Spleen (tissue), 11 donors: ENCODE measurements around the gene FKBP11. TPM values are rescaled to one million over a fixed set of nuclear protein-coding genes. Genes with fewer than 3 reads are reported as not detected.
"Not testable (repeated sequence)": the region's sequence is repeated elsewhere in the genome, so short reads cannot be mapped to it uniquely, and the experiment has no call there.

ENCODE experiments used
- DNase-seq: peaks from one replicate; pipeline ENCODE4 v3.0.0-alpha.2; 2020
- H3K27ac ChIP-seq, 8 donors: fragments of 200-600 bp; sonication (generic) in 7 of 8; 1 replicate in 4 of 8; 2 replicates in 4 of 8; pipeline versions ENCODE4 v1.5.0 to v1.8.0; 2016 to 2021; ENCODE audit warnings: inconsistent platforms in 4 of 8, mild to moderate bottlenecking in 4 of 8, moderate library complexity in 1 of 8
- H3K27me3 ChIP-seq, 7 donors: fragments of 200-600 bp; sonication (generic) in 6 of 7; replicated peaks in 1 of 7; 1 replicate in 4 of 7; 2 replicates in 3 of 7; pipeline versions ENCODE4 v1.5.0 to v1.8.0; 2016 to 2021; ENCODE audit warnings: inconsistent platforms in 3 of 7, mild to moderate bottlenecking in 1 of 7
- H3K36me3 ChIP-seq, 6 donors: fragments of 200-600 bp; sonication (generic) in 5 of 6; 1 replicate in 4 of 6; 2 replicates in 2 of 6; pipeline versions ENCODE4 v1.5.0 to v1.8.0; 2016 to 2021; ENCODE audit warnings: inconsistent platforms in 2 of 6
- H3K4me1 ChIP-seq, 6 donors: fragments of 200-600 bp; sonication (generic) in 5 of 6; 1 replicate in 3 of 6; 2 replicates in 3 of 6; pipeline versions ENCODE4 v1.5.0 to v1.8.0; 2016 to 2021; ENCODE audit warnings: inconsistent platforms in 3 of 6
- H3K4me3 ChIP-seq, 8 donors: fragments of 200-600 bp; sonication (generic) in 7 of 8; 1 replicate in 4 of 8; 2 replicates in 4 of 8; pipeline versions ENCODE4 v1.5.0 to v1.8.0; 2016 to 2021; ENCODE audit warnings: inconsistent platforms in 4 of 8, mild to moderate bottlenecking in 4 of 8, moderate library complexity in 2 of 8
- H3K9me3 ChIP-seq, 8 donors: fragments of 200-600 bp; sonication (generic) in 7 of 8; 1 replicate in 4 of 8; 2 replicates in 4 of 8; pipeline versions ENCODE4 v1.5.0 to v1.8.0; 2016 to 2021; ENCODE audit warnings: inconsistent platforms in 4 of 8
- POLR2A ChIP-seq, 3 donors: fragments of 450-650 bp; IDR thresholded peaks; one replicate each; pipeline ENCODE4 v1.5.1; 2017; ENCODE audit warnings: antibody characterized with exemption in 3 of 3, mild to moderate bottlenecking in 1 of 3
- POLR2AphosphoS5 ChIP-seq, 3 donors: sonication (generic); formaldehyde crosslinking; IDR thresholded peaks; one replicate each; pipeline ENCODE4 v1.5.1; 2017; ENCODE audit warnings: antibody characterized with exemption in 3 of 3
- WGBS, 5 donors: extraction: QIAGEN DNeasy Blood & Tissue Kit in 3 of 5; methylation state at CpG; one replicate each; pipeline versions ENCODE4 v1.1.5 to v1.1.7; 2013 to 2018; 5-methylcytosine and 5-hydroxymethylcytosine counted together
- intact Hi-C: fragments of 100-400 bp; cut with DNase I; formaldehyde crosslinking; loops from one replicate; pipeline ENCODE4 v1.15.0; 2023; ENCODE audit warnings: low total_unique reads
- polyA plus RNA-seq, 3 donors: library from polyadenylated mRNA; stranded (reverse); fragments of 200-250 nt; gene quantifications; one replicate each; pipeline ENCODE4 v1.2.1, GENCODE V29; 2013
- total RNA-seq, 7 donors: library from RNA; depleted of rRNA in 3 of 7; stranded (reverse); fragments of >200 nt in 3 of 7; fragmentation: NEBNext Ultra II Directional in 4 of 7; extraction: Animal tissue kit (Norgen Biotek cat#: 25700) in 4 of 7; gene quantifications; one replicate each; pipeline versions ENCODE4 v1.1.0 to v1.2.1, GENCODE V29; 2016 to 2021
- TF ChIP-seq, protein P1 (sequence below), 11 experiments: fragments of 200-600 bp in 7 of 11; fragments of 450-650 bp in 4 of 11; sonication (generic) in 4 of 11; IDR thresholded peaks in 8 of 11; conservative IDR thresholded peaks in 3 of 11; 1 replicate in 7 of 11; 2 replicates in 4 of 11; pipeline versions ENCODE4 v1.4.0 to v1.8.0; 2016 to 2021; ENCODE audit warnings: antibody characterized with exemption in 11 of 11, inconsistent platforms in 4 of 11, mild to moderate bottlenecking in 1 of 11
- donor health status: healthy with polysubstance abuse.
- donor health status: DM: no; HTN: no; CAD: no; lungs with moderate emphysema.
- donor health status: DM: no; HTN: no; CAD: no.
- donor health status: Bipolar disorder and iron deficiency.
- donor health status: healthy.
- donor health status: DM: no; HTN: no; CAD: no.
- donor health status: DM: yes; HTN: yes; CAD: no.

FKBP11 gene
- total and polyA plus RNA-seq, 10 donors: 27.8 to 73.8 (median 42.7) TPM

DNA sequence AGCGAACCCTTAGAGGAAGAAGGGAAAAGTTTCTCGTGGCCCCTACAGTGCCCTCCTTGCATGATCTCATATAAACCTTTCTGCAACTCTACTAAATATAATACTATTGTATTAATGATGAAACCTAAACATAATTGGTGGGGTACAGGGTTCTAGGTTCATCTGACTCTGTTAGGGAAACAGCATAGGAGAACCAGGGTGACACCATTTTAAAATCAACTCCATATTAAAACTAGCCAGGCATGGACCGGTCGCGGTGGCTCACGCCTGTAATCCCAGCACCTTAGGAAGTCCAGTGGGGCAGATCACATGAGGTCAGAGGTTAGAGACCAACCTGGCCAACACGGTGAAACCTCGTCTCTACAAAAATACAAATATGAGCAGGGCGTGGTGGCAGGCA, 44.6 kb downstream of the FKBP11 start:
- TF ChIP-seq, protein P1, sequence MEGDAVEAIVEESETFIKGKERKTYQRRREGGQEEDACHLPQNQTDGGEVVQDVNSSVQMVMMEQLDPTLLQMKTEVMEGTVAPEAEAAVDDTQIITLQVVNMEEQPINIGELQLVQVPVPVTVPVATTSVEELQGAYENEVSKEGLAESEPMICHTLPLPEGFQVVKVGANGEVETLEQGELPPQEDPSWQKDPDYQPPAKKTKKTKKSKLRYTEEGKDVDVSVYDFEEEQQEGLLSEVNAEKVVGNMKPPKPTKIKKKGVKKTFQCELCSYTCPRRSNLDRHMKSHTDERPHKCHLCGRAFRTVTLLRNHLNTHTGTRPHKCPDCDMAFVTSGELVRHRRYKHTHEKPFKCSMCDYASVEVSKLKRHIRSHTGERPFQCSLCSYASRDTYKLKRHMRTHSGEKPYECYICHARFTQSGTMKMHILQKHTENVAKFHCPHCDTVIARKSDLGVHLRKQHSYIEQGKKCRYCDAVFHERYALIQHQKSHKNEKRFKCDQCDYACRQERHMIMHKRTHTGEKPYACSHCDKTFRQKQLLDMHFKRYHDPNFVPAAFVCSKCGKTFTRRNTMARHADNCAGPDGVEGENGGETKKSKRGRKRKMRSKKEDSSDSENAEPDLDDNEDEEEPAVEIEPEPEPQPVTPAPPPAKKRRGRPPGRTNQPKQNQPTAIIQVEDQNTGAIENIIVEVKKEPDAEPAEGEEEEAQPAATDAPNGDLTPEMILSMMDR (IDR thresholded peaks at IDR 0.05 in 8 of 11, conservative IDR thresholded peaks at IDR 0.05 in 3 of 11): no peak
- TF ChIP-seq POLR2A (IDR thresholded peaks at IDR 0.05): no peak
- no peak for TF ChIP-seq POLR2AphosphoS5 (IDR thresholded peaks at IDR 0.05)
- H3K36me3 ChIP-seq: no peaks in the 10 kb centered on the region
- H3K9me3 ChIP-seq: no peaks in the 10 kb centered on the region
- WGBS, 5 donors: 82 to 88% (median 83%) methylated on average over 9 of the region's 9 CpGs
- peaks cover 0 to 49% (median 5%) of the 10 kb centered on the region in 7 donors for H3K27me3 ChIP-seq
- H3K27ac ChIP-seq: no peak overlapping the region
- H3K4me3 ChIP-seq: no peak overlapping the region
- peaks cover 0 to 12% (median 2%) of the 10 kb centered on the region in 6 donors for H3K4me1 ChIP-seq
- no peak for DNase-seq
- intact Hi-C loops: no loop called here

DNA sequence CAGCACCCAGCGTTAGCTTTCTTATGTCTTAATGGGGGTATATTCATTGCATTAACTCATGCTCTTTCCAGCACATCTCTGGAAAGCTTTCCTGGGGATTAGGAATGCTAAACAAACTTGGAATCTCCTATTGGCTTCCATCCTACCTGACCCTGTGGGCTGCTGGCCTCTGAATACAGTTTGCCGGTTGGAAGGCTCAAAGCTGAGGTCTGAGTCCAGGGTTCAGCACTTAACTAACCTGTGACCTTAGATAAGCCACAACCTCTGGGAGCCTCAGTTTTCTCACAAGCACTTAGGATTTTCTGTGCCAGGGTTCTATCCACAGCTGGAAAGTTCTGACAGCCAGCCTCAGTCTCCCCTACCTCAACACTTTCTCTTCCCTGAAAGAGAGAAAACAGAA, 46.7 kb downstream of the FKBP11 start:
- no peaks in the 10 kb centered on the region for H3K9me3 ChIP-seq
- no peak for DNase-seq
- 88 to 92% (median 90%) methylated on average over 2 of the region's 2 CpGs for WGBS, 5 donors
- intact Hi-C loops: no loop called here
- H3K27ac ChIP-seq: no peak overlapping the region
- no peak overlapping the region for H3K4me3 ChIP-seq
- TF ChIP-seq POLR2AphosphoS5 (IDR thresholded peaks at IDR 0.05): no peak
- TF ChIP-seq, protein P1 (IDR thresholded peaks at IDR 0.05 in 8 of 11, conservative IDR thresholded peaks at IDR 0.05 in 3 of 11): no peak
- TF ChIP-seq POLR2A (IDR thresholded peaks at IDR 0.05): no peak
- H3K36me3 ChIP-seq: no peaks in the 10 kb centered on the region
- H3K27me3 ChIP-seq: peaks cover 0 to 49% (median 5%) of the 10 kb centered on the region in 7 donors
- H3K4me1 ChIP-seq: peaks cover 0 to 12% (median 2%) of the 10 kb centered on the region in 6 donors

DNA sequence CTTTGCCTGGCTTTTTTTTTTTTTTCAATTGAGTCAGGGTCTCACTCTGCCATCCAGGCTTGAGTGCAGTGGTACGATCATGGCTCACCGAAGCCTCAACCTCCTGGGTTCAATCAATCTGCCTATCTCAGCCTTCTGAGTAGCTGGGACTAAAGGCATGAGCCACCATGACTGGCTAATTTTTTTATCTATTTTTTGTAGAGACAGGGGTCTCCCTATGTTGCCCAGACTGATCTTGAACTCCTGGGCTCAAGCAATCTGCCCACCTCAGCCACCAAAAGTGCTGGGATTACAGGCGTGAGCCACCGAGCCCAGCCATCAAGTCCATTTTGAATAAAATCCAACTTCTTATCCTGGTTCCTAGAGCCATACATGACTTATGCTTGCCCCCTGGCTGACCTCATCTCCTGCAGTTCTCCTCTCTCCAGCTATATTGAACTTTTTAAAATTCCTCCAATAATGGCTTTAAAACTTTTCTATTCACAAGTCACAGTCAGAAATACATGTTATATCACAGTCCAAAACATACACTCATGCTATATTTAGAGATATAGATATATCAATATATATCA, 49.3 kb downstream of the FKBP11 start:
- no peak overlapping the region for H3K27ac ChIP-seq
- H3K4me1 ChIP-seq: no peaks in the 10 kb centered on the region
- no peaks in the 10 kb centered on the region for H3K9me3 ChIP-seq
- DNase-seq: no peak
- no peaks in the 10 kb centered on the region for H3K36me3 ChIP-seq
- no peak overlapping the region for H3K4me3 ChIP-seq
- TF ChIP-seq POLR2A (IDR thresholded peaks at IDR 0.05): no peak
- no peak for TF ChIP-seq POLR2AphosphoS5 (IDR thresholded peaks at IDR 0.05)
- TF ChIP-seq, protein P1 (IDR thresholded peaks at IDR 0.05 in 8 of 11, conservative IDR thresholded peaks at IDR 0.05 in 3 of 11): no peak
- peaks cover 0 to 27% (median 5%) of the 10 kb centered on the region in 7 donors for H3K27me3 ChIP-seq
- intact Hi-C loops: no loop called here
- 65 to 93% (median 78%) methylated on average over 4 of the region's 4 CpGs for WGBS, 5 donors

DNA sequence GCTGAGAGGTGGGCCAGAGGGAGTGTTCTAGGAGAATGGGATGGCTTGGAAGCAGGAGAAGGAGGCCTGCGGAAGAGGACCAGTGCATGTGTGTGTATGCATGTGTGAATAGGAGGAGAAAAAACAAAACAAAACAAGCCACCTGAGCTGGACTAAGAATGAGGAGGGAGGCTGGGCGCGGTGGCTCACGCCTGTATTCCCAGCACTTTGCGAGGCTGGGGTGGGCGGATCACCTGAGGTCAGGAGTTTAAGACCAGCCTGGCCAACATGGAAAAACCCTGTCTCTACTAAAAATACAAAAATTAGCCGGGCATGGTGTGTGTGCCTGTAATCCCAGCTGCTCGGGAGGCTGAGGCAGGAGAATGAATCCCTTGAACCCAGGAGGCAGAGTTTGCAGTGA, 51.8 kb downstream of the FKBP11 start:
- H3K4me3 ChIP-seq, H3K9me3 ChIP-seq, H3K27me3 ChIP-seq, intact Hi-C loops, DNase-seq, H3K36me3 ChIP-seq, H3K27ac ChIP-seq, H3K4me1 ChIP-seq: not testable (repeated sequence)
- WGBS, 5 donors: 87 to 96% (median 92%) methylated on average over 8 of the region's 8 CpGs

DNA sequence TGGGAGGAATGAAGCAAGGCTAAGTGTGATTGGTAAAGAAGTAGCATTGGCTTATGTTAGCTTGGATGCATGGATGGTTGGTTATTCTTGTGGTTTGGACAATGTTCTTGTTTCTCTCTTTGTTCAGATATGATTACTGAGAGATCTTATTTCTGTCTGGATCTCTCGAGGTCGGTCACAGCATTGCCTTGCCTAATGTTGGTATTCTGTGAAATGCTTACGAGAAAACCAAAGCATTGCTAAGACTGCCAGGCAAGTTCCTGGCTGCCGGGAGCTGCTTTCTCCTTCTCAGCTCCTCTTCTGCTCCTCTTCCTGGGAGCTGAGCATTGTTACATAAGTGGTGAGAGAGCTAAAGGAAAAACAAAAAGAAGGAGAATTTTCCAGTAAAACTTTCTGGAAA, 52.2 kb downstream of the FKBP11 start:
- intact Hi-C loops: no loop called here
- no peak for DNase-seq
- no peaks in the 10 kb centered on the region for H3K36me3 ChIP-seq
- TF ChIP-seq, protein P1 (IDR thresholded peaks at IDR 0.05 in 8 of 11, conservative IDR thresholded peaks at IDR 0.05 in 3 of 11): no peak
- TF ChIP-seq POLR2A (IDR thresholded peaks at IDR 0.05) (no peak), POLR2AphosphoS5 (IDR thresholded peaks at IDR 0.05) (no peak)
- H3K27me3 ChIP-seq: no peaks in the 10 kb centered on the region
- WGBS, 5 donors: 81 to 91% (median 87%) methylated on average over 4 of the region's 4 CpGs
- H3K27ac ChIP-seq: no peak overlapping the region
- no peaks in the 10 kb centered on the region for H3K9me3 ChIP-seq
- no peak overlapping the region for H3K4me3 ChIP-seq
- no peaks in the 10 kb centered on the region for H3K4me1 ChIP-seq
